ENCODE data around the gene TMEM132D. TPM values are rescaled to one million over a fixed set of nuclear protein-coding genes. Genes with fewer than 3 reads are reported as not detected.
"Not testable (repeated sequence)": the region's sequence is repeated elsewhere in the genome, so short reads cannot be mapped to it uniquely, and the experiment has no call there.

Gene TMEM132D
- total RNA-seq, 1 donor from 2014 or later = not detected

DNA sequence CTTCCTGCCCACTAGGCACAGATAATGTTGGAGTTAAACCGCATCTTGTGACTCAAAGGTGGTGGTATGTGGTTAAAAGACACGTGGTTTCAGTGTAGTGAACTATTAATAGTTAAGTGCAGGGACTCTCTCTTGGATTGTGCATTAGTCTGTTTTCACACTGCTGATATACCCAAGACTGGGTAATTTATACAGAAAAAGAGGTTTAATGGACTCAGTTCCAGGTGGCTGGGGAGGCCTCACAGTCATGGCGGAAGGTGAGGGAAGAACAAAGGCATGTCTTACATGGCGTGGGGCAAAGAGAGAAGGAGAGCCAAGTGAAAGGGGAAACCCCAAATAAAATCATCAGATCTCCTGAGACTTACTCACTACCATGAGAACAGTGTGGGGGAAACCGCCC, 688.3 kb downstream of the TMEM132D start:
- no peak for DNase-seq

DNA sequence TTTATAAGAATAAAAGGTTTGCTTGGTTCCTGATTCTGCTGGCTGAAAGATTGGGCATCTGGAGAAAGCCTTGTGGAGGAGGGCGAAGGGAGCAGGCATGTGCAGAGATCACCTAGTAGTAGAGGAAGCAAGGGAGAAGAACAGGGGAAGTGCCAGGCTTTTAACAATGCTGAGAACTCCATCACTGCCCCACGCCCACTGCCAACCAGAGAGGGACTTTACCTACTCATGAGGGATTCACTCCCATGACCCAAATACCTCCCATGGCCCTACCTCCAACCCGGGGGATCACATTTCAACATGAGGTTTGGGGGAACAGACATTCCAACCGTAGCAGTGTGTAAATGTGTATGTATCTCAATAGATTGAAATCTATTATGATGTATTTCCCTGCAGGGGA, 690.3 kb downstream of the TMEM132D start:
- DNase-seq = no peak

DNA sequence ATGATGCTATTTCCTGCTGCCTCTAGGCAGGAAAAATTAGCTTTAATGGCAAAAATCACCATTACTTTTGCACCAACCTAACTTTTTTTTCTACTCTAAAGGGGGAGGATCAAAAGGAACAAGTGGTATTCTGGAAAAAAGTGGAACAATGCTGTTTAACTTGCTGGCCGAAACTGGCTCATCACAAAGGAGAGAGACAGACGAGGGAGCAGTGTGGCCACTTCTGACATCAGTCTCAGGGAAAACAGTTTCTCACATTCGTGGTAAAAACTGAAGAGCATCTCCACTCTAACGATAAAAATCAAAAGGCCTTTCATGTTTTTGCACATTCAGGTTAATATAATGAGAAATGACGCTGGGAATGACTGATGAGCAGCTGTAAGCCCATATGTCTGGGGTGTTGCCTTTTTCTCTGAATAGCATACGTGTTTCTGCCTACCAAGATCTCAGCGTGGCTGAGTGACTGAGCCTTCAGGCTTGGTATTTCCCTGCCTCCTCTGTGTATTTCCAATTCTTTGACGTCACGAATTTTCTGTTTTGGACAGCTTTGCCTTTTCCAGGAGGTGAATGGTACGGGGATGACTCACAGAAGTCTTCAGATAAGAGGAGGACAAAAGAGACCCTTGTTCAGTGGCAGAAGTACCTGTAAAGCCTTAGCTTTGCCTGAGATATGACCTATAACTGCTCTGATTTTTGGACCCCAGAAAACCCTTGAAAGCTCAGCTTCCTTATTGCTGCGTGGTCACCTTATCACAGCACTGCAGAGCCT, 691.8 kb downstream of the TMEM132D start:
- DNase-seq = no peak

DNA sequence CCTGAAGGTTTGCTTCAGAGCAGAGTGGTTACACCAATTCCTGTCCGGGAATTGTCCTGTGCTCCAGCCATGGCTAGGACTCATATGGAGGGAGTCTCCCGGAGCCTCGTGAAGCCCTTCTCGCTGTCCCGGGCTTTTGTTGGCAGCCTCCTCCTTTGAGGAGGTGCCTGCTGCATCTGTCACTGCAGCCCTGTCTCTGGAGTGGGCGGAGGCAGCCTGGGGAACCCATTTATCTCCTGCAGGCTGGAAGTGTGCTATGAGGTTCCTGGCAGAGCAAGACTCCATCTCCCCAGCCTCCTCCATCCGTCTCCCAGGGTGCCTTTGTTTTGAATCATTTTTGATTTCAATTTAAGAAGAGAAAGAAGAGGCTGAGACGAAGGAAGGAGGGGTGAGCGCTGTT, 695.3 kb downstream of the TMEM132D start:
- no peak for DNase-seq

DNA sequence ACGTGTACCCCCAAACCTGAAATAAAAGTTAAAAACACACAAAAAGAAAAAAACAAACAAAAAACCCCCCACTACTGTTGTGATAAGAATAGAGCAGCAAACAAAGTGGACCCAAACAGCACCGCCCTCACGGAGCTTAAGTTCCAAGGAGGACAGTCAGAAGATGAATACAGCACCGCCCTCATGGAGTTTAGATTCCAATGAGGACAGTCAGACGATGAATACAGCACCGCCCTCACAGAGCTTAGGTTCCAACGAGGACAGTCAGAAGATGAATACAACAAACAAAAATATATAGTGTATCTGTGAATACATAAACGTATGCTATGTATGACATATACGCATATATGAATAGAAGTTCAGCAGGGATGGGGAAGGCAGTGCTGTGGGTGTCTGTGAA, 696.7 kb downstream of the TMEM132D start:
- DNase-seq = no peak

DNA sequence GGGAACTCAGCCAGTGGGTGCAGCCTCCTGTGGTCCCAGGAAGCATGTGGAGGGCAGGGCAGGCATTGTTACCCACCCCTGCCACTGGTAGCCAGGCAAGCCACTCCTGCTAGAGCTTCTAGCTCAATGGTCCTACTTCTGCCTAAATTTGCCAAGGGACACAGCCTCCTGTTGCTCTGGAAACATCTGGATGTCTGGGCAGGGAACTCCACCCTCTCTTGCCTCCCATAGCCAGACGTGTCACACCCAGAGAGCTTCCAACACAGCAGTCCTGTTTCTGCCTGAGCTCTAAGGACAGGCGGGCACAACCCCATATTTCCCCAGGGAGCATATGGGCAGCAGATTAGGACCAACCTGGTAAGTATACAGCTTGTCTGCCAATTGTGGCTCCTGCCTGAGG, 700.4 kb downstream of the TMEM132D start:
- no peak for DNase-seq

DNA sequence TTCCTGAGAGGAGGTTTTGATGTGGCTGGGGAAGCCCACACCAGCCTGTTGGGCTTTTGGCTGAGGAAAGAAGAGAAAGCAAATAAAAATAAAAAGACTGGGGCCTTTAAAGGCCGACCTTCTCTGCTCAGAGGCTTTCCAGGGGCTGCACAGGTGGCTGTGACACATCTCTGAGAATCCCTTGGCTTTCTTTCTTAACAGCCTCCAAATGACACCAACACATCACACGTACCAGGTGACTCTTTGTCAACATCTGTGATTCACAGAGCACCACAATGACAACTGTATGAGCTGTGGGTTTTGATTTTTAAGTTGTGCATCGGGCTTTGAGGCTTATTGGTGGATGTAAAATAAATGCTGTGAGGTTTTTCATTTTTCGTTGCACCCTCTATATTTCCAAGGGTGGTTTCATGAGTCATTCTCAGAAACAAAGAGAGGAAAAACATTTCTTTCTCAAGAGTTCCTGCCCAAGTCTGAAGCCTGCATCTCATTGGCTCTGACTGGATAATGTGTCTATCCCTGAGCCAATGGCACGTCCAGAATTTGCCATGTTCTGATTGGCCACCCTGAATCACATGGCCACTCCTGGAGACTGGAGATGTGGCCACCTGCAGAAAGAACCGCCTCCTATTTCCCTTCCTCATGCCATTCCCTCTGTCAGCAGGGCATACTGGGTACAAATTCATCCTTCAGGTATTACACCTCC, 701.6 kb downstream of the TMEM132D start:
- no peak for DNase-seq

DNA sequence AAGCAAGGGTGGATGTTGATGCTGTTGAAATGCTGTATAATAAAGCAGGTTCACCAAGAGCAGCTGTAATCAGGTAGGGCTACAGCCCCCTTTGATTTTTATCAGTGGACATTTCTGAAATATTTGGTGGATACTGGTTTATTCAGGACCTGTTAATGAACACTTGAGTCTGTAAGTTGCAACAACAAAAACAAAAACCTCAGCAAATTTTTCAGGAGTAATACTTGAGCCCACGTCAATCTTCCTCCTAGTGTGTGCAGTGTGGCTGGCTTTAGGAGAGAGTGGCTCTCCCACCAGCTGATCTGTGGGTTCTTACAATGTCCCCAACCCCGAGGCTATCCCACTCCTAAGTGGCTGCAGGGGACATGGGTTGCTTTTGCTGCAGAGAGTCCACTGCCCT, 702.8 kb downstream of the TMEM132D start:
- no peak for DNase-seq

DNA sequence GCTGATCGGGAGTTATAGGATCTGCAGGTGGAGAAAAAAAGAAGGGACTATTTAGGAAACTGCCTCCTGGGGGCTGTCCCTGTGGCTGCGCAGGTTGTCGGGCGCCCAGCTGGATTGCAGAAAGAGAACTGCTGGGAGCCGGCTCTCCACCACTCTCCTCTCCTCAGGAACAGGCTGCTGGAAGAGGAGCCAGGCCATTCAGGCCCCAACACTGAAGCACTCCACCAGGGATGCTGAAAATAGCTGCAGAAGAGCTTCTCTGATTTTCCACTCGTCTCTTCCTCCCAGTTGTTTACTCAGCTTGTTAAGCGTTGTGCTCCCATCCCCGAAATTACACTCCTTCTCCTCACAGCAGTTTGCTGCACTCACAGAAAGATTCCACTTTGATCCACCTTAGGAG, 703.2 kb downstream of the TMEM132D start:
- DNase-seq = no peak

DNA sequence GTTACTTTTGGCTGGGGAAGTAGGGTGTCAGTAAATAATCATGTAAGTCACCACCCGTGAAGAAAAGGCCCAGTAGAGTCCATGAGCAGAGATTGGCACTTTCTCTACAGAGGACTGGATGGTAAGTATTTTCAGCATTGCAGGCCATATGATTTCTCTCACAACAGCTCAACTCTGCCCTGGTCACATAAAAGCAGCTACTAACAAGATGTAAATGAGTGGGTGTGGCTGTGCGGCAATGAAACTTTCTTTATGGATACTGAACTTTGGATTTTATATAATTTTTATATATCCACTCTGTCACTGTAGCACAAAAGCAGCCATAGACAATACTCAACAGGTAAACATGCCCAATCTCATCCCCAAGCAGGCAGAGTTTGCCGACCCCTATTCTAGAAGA, 706.9 kb downstream of the TMEM132D start:
- no peak for DNase-seq

DNA sequence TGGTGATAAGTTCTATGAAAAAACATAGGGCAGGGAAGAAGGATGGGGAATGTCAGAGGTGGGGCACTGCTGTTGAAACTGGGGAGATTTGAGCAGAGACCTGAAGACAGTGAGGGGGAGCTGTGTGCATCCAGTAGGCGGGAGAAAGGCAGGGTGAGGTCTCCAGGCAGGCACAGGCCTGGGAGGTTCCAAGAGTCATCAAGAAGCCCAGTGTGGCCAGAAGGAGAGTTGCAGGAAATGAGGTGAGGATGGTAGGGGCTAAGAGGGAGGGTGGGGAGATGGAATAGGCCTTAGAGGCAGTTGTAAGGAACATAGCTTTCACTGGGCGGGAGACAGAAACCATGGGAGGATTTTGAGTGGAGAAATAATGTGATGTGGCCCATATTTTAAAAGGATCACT, 708.7 kb downstream of the TMEM132D start:
- DNase-seq = no peak

DNA sequence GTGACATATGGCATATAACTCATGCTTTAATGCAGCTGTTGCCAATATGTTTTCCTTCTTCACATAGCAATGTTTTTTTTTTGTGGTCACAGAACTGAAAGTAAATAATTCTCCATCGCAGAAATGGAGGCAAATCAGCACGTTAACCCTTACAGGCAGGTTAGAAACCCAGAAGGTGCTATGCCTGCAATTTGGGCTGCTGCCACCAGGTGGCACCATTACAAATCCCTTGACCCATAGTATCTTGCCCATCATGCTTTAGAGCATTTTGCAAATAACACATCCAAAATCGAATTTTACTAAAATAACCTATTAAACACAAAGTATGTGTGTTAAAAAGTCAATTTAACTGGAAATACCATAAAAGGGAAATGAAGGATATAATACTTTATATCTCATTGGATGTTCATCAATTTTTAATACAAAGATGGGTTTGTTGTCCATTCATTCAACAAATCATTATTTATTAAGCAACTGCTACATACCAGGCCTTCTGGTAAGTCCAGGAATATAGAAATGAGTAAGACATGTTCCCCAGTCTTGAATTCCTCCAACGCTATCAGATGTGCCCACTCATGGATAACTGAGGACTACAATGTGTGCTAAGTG, 710.5 kb downstream of the TMEM132D start:
- DNase-seq = peak; percentile 4

DNA sequence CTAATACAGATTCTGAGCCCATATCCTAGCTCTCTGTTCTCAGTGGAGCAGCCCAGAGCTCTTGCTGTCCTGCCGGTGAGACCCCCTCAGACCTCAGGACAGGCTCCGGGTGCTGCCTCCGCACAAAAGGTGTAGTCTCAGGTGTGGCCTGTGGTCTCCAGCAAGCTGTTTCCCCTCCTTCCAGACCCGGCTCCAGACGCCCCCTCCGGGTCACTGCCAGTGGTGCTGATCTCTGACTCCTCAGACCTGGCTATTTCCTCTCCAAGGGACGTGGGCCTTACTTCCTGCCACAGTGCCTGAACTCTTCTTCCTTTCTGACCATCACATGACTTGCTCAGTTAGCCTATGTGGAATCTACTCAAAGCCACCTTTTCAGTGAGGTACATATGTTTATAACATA, 713.0 kb downstream of the TMEM132D start:
- DNase-seq = no peak

DNA sequence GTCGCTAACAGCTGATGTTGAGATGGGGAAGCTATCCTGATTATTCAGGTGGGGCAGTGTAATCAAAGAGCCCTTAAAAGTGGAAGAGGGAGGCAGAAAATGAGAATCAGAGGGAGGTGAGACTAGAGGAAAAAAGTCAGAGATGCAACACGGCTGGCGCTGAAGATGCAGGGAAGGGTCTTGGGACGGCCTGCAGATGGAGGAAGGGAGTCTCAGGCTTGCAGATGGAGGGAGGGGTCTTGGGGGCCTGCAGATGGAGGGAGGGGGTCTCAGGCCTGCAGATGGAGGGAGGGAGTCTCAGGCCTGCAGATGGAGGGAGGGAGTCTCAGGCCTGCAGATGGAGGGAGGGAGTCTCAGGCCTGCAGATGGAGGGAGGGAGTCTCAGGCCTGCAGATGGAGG, 713.9 kb downstream of the TMEM132D start:
- DNase-seq = not testable (repeated sequence)

DNA sequence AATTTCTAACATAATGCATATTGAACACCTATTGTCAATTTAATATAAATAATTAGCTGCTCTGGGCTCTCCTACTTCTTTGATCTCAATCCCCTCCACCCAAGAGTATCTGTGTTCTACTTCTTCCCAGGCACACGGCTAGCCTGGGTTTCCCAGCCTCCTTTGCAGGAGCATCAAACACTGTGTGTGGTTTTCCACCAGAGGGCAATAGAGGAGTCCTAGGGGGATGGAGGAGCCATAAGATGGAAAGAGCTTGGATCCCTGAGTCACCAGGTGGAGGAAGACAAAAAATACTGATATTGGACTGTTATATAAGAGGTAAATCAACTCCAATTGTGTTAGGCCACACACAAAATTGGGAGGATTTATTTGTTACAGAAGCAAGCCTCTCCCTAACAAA, 716.9 kb downstream of the TMEM132D start:
- no peak for DNase-seq

DNA sequence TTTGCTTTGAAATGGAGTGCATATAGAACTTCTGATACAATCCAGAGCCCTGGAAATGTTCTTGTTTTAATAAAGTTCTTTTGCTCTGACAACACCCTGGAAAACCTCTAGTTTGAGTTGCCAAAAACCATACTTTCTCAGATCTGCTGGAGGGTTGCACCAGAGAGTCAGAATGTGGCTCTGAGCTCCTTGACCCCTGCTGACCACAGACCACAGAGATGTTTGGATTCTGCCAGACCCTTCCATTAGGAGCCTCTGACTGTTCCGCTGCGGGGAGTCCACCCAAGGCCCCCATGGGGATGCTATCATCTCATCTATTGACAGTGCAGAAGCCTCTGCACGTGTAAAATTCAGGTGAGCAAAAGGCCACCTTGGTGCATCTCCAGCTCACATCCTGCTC, 718.0 kb downstream of the TMEM132D start:
- no peak for DNase-seq

DNA sequence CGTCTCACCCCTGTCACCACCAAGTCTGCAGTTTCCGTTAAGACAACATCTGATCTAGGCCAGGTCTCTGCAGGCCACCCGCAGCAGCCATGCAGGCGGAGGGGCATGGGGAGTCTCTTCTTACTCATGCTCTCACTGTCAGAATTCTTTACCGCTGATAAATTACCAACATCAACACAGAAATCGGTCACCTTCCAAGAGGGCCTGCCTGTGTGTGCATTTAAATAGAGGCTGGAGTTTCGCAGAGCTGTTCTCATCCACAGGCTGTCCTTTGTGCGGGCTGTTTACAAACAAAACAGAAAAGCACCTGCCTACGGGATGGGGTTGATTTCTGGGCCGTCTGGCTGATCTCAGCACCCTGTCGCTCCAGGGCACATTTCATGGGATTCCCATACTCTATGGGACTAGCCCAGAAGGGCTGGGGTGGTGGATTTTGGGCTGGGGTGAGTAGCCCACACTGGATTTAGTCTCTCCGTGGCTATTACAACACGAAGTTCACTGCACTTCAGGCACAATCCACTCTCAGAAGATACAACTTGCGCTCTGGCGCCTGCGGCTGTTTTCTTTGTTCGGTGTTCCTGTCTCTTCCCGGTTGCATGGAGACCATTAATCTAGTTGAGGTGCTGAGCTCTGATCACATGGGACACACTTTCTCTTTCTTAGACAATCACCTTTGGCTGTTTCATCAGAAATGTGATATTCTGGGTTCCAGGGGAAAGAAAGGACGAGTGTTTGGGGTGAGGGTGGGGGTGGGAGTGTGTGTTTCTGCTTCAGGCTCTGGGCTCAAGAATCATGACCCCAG, 719.5 kb downstream of the TMEM132D start:
- no peak for DNase-seq

DNA sequence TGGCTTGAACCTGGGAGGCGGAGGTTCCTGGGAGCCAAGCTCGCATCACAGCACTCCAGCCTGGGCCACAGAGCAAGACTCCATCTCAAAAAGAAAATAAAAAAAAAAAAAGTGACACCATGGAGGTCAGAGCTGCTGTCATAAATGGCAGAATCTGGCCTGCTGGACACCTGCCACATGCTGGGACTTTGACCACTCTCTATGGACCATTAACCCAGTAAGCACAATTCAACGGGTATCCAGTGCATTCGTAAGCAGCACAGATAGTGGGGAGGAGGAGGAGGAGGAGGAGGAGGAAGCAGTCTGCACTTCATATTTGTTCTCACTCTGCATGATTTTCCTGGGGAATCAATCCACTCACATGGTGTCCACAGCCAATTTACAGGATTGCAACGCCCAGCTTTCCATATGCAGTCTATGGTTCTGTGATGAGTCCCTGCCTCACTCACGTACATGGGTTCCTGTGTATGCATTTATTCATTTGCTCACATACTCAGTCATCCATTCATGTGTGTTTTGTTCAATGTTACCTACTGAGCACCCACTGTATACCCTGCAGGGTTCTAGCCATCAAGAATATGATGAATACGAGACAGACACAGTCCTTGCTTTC, 723.8 kb downstream of the TMEM132D start:
- no peak for DNase-seq

DNA sequence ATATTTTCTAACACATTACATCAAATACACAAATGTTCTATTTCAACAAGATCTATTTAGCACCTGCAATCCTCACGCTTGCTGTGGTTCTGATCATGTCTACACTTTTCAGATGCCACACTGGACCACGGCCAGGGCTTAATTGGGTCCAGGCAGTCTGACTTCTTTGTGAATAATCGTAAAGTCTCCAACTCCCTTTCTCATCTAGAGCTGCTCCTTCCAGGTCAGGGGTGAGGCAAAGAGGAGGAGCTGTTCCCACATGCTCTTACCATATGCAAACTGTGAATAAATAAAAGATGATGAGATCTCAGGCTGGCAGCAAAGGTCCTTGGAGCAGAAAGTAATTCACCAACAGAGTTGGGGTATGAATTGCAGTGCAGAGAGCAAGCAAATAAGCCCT, 733.9 kb downstream of the TMEM132D start:
- DNase-seq = no peak

DNA sequence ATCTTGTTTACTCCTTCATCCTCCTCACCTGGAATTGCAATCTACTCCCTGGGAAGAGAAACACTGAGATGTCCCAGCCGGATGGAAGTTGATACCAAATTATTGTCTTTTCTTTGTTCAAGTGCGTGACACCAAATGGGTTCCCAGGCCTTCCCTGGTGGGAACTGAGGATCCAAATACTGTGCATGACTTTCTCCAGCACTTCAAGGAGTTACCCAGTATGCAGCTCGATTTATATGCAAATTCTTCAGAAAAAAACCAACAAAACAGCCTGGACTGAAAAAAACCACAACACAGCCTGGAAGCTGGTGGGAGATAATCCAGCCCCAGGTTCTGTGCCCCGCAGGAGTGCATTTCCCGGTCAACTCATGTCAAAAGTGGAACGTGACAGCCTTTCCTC, 740.0 kb downstream of the TMEM132D start:
- DNase-seq = no peak

DNA sequence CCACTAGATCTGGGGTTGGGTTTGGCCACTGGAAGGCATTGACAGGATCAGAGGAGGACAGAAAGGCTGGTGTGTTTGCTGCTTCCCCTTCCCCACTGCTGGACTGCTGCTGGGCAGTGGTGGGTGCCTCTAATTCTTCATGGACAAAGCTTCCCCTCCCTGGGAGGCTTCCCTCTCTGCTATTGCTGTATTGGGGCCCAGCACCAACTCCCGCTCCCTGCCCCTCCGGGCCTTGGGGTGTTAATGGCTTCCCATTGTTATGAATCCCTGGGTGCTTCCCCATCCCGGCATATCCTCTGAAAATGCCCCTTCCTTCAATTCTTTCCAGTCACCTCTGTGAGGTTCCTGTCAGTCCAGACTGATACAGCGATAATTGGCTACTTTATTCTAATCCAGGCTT, 740.4 kb downstream of the TMEM132D start:
- no peak for DNase-seq

DNA sequence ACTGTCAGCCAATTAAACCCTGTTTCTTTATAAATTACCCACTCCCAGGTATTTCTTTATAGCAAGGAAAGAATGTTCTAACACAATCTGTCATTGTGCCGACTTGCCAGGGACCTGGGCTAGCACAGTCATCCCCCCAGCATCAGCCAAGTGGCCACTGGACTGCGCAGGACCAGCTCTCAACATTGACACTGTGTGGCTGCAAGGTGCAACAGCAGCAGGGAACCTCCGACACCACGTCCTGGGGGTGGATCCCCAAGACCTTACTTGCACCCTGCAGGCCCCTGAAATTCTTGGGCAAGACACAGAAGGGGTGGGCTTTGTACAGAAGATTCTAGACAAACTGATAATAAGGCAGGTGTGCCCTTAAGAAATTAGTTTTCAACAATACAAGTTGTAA, 741.0 kb downstream of the TMEM132D start:
- DNase-seq = no peak

DNA sequence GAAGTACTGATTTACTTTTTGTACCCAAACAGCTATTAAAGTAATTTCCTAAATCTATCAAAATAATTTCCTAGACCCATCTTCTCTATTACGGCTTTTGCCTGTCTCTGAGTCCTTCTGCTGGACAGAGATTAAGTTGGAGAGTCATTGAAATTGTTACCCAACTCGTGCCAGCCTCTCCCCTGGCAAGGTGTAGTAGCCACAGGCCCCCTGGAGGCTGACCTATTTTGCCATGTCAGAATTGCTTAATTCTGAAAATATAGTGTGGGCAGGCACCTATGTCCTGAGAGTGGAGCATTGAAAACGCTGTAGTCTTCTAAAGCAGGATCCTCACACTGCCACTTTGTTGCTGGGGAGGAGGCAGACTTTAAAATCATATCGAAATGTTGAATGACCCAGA, 742.3 kb downstream of the TMEM132D start:
- no peak for DNase-seq
